ENCODE measurements around the gene QDPR. TPM values are rescaled to one million over a fixed set of nuclear protein-coding genes. Genes with fewer than 3 reads are reported as not detected.

The QDPR gene
- total RNA-seq, 1 donor from 2014 or later: 17.0 TPM

DNA sequence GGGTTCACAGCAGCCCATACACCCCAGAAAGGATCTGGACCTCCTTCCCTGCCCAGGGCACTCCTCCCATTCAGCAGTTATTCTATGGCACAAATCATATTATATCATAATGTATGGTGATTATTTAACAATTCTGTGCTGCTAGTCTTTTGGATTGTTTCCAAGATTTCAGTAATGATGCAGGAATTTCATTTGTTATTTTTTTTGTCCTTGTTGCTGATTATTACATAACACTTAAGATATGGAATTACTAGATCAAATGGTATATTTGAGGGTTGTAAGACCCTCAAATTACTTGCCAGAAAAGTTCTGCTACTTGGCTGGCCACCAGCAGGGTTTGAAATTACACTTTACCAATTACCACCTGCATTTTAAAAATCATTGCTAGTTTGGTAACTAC lies 36.4 kb downstream of the QDPR start:
- H3K4me3 Mint-ChIP-seq (ENCODE audit: unreplicated experiment): no peak overlapping the region
- H3K27ac Mint-ChIP-seq (ENCODE audit: unreplicated experiment): no peak overlapping the region
- H3K27me3 Mint-ChIP-seq (ENCODE audit: unreplicated experiment): no peaks in the 10 kb centered on the region
- DNase-seq (ENCODE audit: extremely low spot score, unreplicated experiment): no peak
- no peaks in the 10 kb centered on the region for H3K9me3 Mint-ChIP-seq (ENCODE audit: unreplicated experiment)
- TF ChIP-seq, protein P1, sequence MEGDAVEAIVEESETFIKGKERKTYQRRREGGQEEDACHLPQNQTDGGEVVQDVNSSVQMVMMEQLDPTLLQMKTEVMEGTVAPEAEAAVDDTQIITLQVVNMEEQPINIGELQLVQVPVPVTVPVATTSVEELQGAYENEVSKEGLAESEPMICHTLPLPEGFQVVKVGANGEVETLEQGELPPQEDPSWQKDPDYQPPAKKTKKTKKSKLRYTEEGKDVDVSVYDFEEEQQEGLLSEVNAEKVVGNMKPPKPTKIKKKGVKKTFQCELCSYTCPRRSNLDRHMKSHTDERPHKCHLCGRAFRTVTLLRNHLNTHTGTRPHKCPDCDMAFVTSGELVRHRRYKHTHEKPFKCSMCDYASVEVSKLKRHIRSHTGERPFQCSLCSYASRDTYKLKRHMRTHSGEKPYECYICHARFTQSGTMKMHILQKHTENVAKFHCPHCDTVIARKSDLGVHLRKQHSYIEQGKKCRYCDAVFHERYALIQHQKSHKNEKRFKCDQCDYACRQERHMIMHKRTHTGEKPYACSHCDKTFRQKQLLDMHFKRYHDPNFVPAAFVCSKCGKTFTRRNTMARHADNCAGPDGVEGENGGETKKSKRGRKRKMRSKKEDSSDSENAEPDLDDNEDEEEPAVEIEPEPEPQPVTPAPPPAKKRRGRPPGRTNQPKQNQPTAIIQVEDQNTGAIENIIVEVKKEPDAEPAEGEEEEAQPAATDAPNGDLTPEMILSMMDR (IDR thresholded peaks at IDR 0.05): no peak
- H3K4me1 Mint-ChIP-seq (ENCODE audit: unreplicated experiment): peaks cover 19% of the 10 kb centered on the region
- H3K36me3 Mint-ChIP-seq (ENCODE audit: unreplicated experiment): no peaks in the 10 kb centered on the region

DNA sequence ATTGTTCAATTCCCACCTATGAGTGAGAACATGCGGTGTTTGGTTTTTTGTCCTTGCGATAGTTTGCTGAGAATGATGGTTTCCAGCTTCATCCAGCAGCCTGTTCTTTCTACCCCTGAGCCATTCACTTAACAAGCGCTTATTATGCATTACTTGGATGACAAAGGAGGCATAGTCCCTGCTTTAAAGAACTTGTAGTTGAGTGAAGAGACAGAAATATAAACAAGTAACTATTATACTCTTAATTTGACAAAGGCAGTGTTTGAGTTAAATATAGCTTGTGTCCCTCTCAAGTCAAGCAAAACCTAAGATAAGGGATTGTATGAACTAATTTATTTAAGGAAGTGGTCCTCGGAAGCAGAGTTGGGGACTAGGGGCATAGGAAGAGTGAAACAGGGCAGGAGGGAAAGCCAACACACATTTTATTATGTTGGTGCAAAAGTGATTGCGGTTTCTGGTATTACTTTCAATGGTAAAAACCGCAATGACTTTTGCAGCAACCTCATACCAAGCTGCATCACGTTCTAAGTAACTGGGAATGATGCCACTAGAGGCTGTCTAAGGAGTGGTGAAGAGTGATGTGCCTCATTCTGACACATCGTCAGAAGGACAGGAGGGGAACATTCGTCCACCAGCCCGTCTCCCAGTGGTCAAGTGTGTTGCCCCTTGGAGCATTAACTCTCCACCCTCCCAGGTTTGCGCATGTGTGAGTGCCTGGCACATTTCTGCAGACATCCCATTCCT lies 41.8 kb downstream of the QDPR start:
- H3K4me1 Mint-ChIP-seq (ENCODE audit: unreplicated experiment): peaks cover 2% of the 10 kb centered on the region
- no peak overlapping the region for H3K27ac Mint-ChIP-seq (ENCODE audit: unreplicated experiment)
- no peak overlapping the region for H3K4me3 Mint-ChIP-seq (ENCODE audit: unreplicated experiment)
- DNase-seq (ENCODE audit: extremely low spot score, unreplicated experiment): no peak
- H3K9me3 Mint-ChIP-seq (ENCODE audit: unreplicated experiment): no peaks in the 10 kb centered on the region
- H3K27me3 Mint-ChIP-seq (ENCODE audit: unreplicated experiment): no peaks in the 10 kb centered on the region
- TF ChIP-seq, protein P1 (IDR thresholded peaks at IDR 0.05): no peak
- H3K36me3 Mint-ChIP-seq (ENCODE audit: unreplicated experiment): no peaks in the 10 kb centered on the region

DNA sequence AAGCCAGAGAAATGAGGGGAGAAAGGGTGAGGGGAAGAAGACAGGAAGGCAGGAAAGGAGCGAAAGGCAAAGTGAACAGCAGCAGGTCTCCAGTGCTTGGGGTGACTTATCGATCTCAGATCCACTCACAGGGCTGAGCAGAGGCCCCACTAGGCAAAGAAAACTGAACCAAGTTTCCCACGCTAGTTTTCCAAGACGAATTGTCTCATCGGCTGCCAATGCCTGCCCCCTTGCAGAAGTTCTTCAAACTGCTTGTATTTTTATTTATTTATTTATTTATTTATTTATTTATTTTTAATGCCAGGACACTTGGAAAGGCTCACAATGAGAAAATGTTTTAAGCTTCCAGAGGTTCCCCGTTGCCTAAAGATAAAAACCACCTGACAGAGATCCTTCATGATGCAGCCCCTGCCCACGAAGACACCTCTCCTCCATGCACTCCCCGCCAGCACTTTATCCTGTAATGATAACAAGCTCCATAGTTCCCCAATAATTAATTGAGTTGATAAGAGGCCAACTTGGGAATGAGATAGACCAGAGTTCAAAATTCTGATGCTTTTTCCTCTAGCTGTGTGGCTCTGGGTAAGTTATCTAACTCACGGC lies 43.2 kb downstream of the QDPR start:
- no peak overlapping the region for H3K27ac Mint-ChIP-seq (ENCODE audit: unreplicated experiment)
- H3K36me3 Mint-ChIP-seq (ENCODE audit: unreplicated experiment): no peaks in the 10 kb centered on the region
- peak; percentile 49 for DNase-seq (ENCODE audit: extremely low spot score, unreplicated experiment)
- H3K27me3 Mint-ChIP-seq (ENCODE audit: unreplicated experiment): no peaks in the 10 kb centered on the region
- no peak overlapping the region for H3K4me3 Mint-ChIP-seq (ENCODE audit: unreplicated experiment)
- TF ChIP-seq, protein P1 (IDR thresholded peaks at IDR 0.05): peak; percentile 59
- H3K9me3 Mint-ChIP-seq (ENCODE audit: unreplicated experiment): no peaks in the 10 kb centered on the region
- H3K4me1 Mint-ChIP-seq (ENCODE audit: unreplicated experiment): peaks cover 2% of the 10 kb centered on the region

DNA sequence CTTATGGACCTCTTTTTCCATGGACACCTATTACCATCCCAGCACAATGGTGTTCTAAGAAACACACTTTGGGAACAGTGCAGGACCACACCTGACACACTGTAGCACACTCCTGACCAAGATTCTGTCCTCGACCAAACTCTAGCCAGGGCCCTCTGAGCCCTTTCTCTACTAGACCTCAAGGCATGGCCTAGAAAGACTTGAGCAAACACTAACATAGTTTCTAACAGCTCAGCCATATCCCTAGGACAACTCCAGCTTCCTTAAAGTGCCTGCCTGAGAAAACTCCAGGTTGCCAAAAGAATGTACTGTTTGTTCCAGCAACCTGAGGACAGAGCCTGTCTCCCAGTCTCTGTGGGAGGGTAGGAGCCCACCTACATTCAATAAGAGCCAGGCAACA lies 48.3 kb downstream of the QDPR start:
- peaks cover 4% of the 10 kb centered on the region for H3K9me3 Mint-ChIP-seq (ENCODE audit: unreplicated experiment)
- TF ChIP-seq, protein P1 (IDR thresholded peaks at IDR 0.05): no peak
- no peak for DNase-seq (ENCODE audit: extremely low spot score, unreplicated experiment)
- H3K4me3 Mint-ChIP-seq (ENCODE audit: unreplicated experiment): no peak overlapping the region
- no peaks in the 10 kb centered on the region for H3K36me3 Mint-ChIP-seq (ENCODE audit: unreplicated experiment)
- no peaks in the 10 kb centered on the region for H3K4me1 Mint-ChIP-seq (ENCODE audit: unreplicated experiment)
- no peaks in the 10 kb centered on the region for H3K27me3 Mint-ChIP-seq (ENCODE audit: unreplicated experiment)
- no peak overlapping the region for H3K27ac Mint-ChIP-seq (ENCODE audit: unreplicated experiment)

DNA sequence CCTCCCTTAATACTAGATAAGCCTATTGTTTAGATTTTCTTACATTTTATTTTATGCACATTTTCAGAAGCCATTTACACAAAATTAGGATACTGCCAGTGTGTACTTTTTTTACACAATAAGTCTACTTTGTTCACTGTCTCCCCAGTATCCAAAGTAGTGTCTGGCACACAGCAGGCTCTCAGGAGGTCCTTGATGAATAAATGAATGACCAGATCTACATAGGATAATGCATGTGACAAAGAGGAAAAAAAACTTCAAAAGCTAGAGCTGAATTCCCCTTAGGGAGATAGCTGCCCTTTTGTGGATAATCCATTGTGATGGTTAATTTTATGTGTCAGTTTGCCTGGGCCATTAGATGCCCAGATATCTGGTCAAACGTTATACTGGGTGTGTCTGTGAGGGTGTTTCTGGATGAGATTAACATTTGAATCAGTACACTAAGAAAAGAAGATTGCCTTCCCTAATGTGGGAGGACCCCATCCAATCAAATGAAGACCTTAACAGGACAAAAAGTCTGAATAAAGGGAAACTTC lies 61.6 kb downstream of the QDPR start:
- H3K4me1 Mint-ChIP-seq (ENCODE audit: unreplicated experiment): no peaks in the 10 kb centered on the region
- H3K4me3 Mint-ChIP-seq (ENCODE audit: unreplicated experiment): no peak overlapping the region
- H3K36me3 Mint-ChIP-seq (ENCODE audit: unreplicated experiment): no peaks in the 10 kb centered on the region
- no peak overlapping the region for H3K27ac Mint-ChIP-seq (ENCODE audit: unreplicated experiment)
- H3K9me3 Mint-ChIP-seq (ENCODE audit: unreplicated experiment): peaks cover 5% of the 10 kb centered on the region
- DNase-seq (ENCODE audit: extremely low spot score, unreplicated experiment): no peak
- TF ChIP-seq, protein P1 (IDR thresholded peaks at IDR 0.05): no peak
- peaks cover 13% of the 10 kb centered on the region for H3K27me3 Mint-ChIP-seq (ENCODE audit: unreplicated experiment)
